SJSA1 (cell line): ENCODE measurements around the gene FCRL1. TPM values are rescaled to one million over a fixed set of nuclear protein-coding genes. Genes with fewer than 3 reads are reported as not detected.

Experiments
- DNase-seq, 2 experiments: peaks; one replicate each; pipeline ENCODE4 v3.0.0-alpha.2; 2015 to 2020; ENCODE audit warnings: low spot score in 2 of 2, low read depth in 1 of 2
- H3K27ac ChIP-seq: fragments of 250-450 bp; sonication (Bioruptor Pico); 2 replicates; pipeline ENCODE4 v1.5.1; 2020; ENCODE audit warnings: mild to moderate bottlenecking, moderate library complexity
- H3K27me3 ChIP-seq: fragments of 250-450 bp; sonication (Bioruptor Pico); replicated peaks from 2 replicates; pipeline ENCODE4 v1.5.1; 2020; ENCODE audit warnings: mild to moderate bottlenecking, moderate library complexity
- H3K36me3 ChIP-seq: fragments of 250-450 bp; sonication (Bioruptor Pico); 2 replicates; pipeline ENCODE4 v1.5.1; 2020; ENCODE audit warnings: mild to moderate bottlenecking
- H3K4me1 ChIP-seq: fragments of 250-450 bp; sonication (Bioruptor Pico); replicated peaks from 2 replicates; pipeline ENCODE4 v1.6.1; 2021; ENCODE audit warnings: mild to moderate bottlenecking
- H3K4me3 ChIP-seq: fragments of 250-450 bp; sonication (Bioruptor Pico); 2 replicates; pipeline ENCODE4 v1.5.1; 2020; ENCODE audit warnings: mild to moderate bottlenecking
- H3K9me3 ChIP-seq: fragments of 250-450 bp; sonication (Bioruptor Pico); replicated peaks from 2 replicates; pipeline ENCODE4 v1.5.1; 2020; ENCODE audit warnings: mild to moderate bottlenecking
- total RNA-seq: library from RNA; depleted of rRNA; stranded (reverse); fragments of >200 nt; shearing (Covaris generic); gene quantifications from 2 replicates; pipeline ENCODE4 v1.2.3, GENCODE V29; 2014

FCRL1 gene
- total RNA-seq, 1 experiment from 2014 or later, result not detected

GRCh38 chr1:157781048-157781447 is 38.9 kb downstream of the FCRL1 start:
- no peaks in the 10 kb centered on the region for H3K4me1 ChIP-seq
- no peak overlapping the region for H3K4me3 ChIP-seq
- no peaks in the 10 kb centered on the region for H3K27me3 ChIP-seq
- H3K36me3 ChIP-seq, result no peaks in the 10 kb centered on the region
- H3K27ac ChIP-seq, result no peak overlapping the region
- no peaks in the 10 kb centered on the region for H3K9me3 ChIP-seq
- DNase-seq, result no peak

- no peaks in the 10 kb centered on the region for H3K27me3 ChIP-seq
- DNase-seq, result no peak
- H3K4me1 ChIP-seq, result no peaks in the 10 kb centered on the region
- no peaks in the 10 kb centered on the region for H3K36me3 ChIP-seq
- H3K4me3 ChIP-seq, result no peak within 1 kb of the TSS
- H3K9me3 ChIP-seq, result no peaks in the 10 kb centered on the region
- no peak within 1 kb of the TSS for H3K27ac ChIP-seq
Measured at GRCh38 chr1:157776971-157777391, 42.9 kb downstream of the FCRL1 start, which contains the start of gene FCRL2. Gene FCRL2, minus strand, starts transcription at chr1:157777132. Its CDS starts 59 bp downstream, at chr1:157777073.

- Histone ChIP-seq H3K4me1 (no peaks in the 10 kb centered on the region), H3K4me3 (no peak overlapping the region), H3K9me3 (no peaks in the 10 kb centered on the region), H3K36me3 (no peaks in the 10 kb centered on the region), H3K27me3 (no peaks in the 10 kb centered on the region), H3K27ac (no peak overlapping the region)
- no peak for DNase-seq
Measured at GRCh38 chr1:157775101-157775870, 44.6 kb downstream of the FCRL1 start.

GRCh38 chr1:157774412-157774811 is 45.5 kb downstream of the FCRL1 start:
- Histone ChIP-seq H3K4me3 (no peak overlapping the region), H3K27ac (no peak overlapping the region), H3K4me1 (no peaks in the 10 kb centered on the region), H3K27me3 (no peaks in the 10 kb centered on the region), H3K9me3 (no peaks in the 10 kb centered on the region), H3K36me3 (no peaks in the 10 kb centered on the region)
- no peak for DNase-seq

- Histone ChIP-seq H3K4me1 (no peaks in the 10 kb centered on the region), H3K36me3 (no peaks in the 10 kb centered on the region), H3K27me3 (no peaks in the 10 kb centered on the region), H3K4me3 (no peak overlapping the region), H3K9me3 (no peaks in the 10 kb centered on the region), H3K27ac (no peak overlapping the region)
- no peak for DNase-seq
Measured at GRCh38 chr1:157773493-157774350, 46.2 kb downstream of the FCRL1 start.

GRCh38 chr1:157771661-157772425 is 48.1 kb downstream of the FCRL1 start:
- no peak for DNase-seq
- no peak overlapping the region for H3K4me3 ChIP-seq
- no peaks in the 10 kb centered on the region for H3K36me3 ChIP-seq
- H3K27me3 ChIP-seq, result no peaks in the 10 kb centered on the region
- no peak overlapping the region for H3K27ac ChIP-seq
- H3K9me3 ChIP-seq, result no peaks in the 10 kb centered on the region
- H3K4me1 ChIP-seq, result no peaks in the 10 kb centered on the region

GRCh38 chr1:157770442-157771043 is 49.4 kb downstream of the FCRL1 start:
- Histone ChIP-seq H3K4me1 (no peaks in the 10 kb centered on the region), H3K9me3 (no peaks in the 10 kb centered on the region), H3K4me3 (no peak overlapping the region), H3K27ac (no peak overlapping the region), H3K27me3 (0 out of 2 replicates have a peak, but pooled peaks cover 2% of the 10 kb centered on the region), H3K36me3 (no peaks in the 10 kb centered on the region)
- DNase-seq, result no peak

GRCh38 chr1:157766792-157767191 is 53.1 kb downstream of the FCRL1 start:
- peaks cover 4% of the 10 kb centered on the region; the same call in 1 of the 2 replicates for H3K27me3 ChIP-seq
- no peak for DNase-seq
- no peaks in the 10 kb centered on the region for H3K4me1 ChIP-seq
- no peaks in the 10 kb centered on the region for H3K9me3 ChIP-seq
- H3K36me3 ChIP-seq, result no peaks in the 10 kb centered on the region
- H3K4me3 ChIP-seq, result no peak overlapping the region
- no peak overlapping the region for H3K27ac ChIP-seq

GRCh38 chr1:157758018-157758417 is 61.9 kb downstream of the FCRL1 start:
- H3K4me1 ChIP-seq, result no peaks in the 10 kb centered on the region

GRCh38 chr1:157753611-157754010 is 66.3 kb downstream of the FCRL1 start:
- Histone ChIP-seq H3K9me3 (no peaks in the 10 kb centered on the region), H3K27ac (no peak overlapping the region), H3K4me3 (no peak overlapping the region), H3K36me3 (no peaks in the 10 kb centered on the region), H3K4me1 (no peaks in the 10 kb centered on the region), H3K27me3 (no peaks in the 10 kb centered on the region)
- no peak for DNase-seq

More at GRCh38 chr1:157758018-157758417, 61.9 kb downstream of the FCRL1 start:
- H3K27me3 ChIP-seq, result no peaks in the 10 kb centered on the region
- H3K9me3 ChIP-seq, result no peaks in the 10 kb centered on the region
- H3K27ac ChIP-seq, result no peak overlapping the region
- no peak overlapping the region for H3K4me3 ChIP-seq
- no peak for DNase-seq
- H3K36me3 ChIP-seq, result no peaks in the 10 kb centered on the region

- DNase-seq, result no peak
Measured at GRCh38 chr1:157751283-157751682, 68.6 kb downstream of the FCRL1 start.

GRCh38 chr1:157748262-157748817 is 71.6 kb downstream of the FCRL1 start:
- H3K4me3 ChIP-seq, result no peak overlapping the region
- H3K27ac ChIP-seq, result no peak overlapping the region
- no peak for DNase-seq
- H3K27me3 ChIP-seq, result no peaks in the 10 kb centered on the region
- no peaks in the 10 kb centered on the region for H3K4me1 ChIP-seq
- no peaks in the 10 kb centered on the region for H3K9me3 ChIP-seq
- no peaks in the 10 kb centered on the region for H3K36me3 ChIP-seq

More at GRCh38 chr1:157751283-157751682, 68.6 kb downstream of the FCRL1 start:
- H3K9me3 ChIP-seq, result no peaks in the 10 kb centered on the region
- H3K27ac ChIP-seq, result no peak overlapping the region
- no peak overlapping the region for H3K4me3 ChIP-seq
- no peaks in the 10 kb centered on the region for H3K36me3 ChIP-seq
- H3K27me3 ChIP-seq, result no peaks in the 10 kb centered on the region
- H3K4me1 ChIP-seq, result no peaks in the 10 kb centered on the region
